SK-N-SH (cell line): Measurements from ENCODE around the gene TMSB15A. TPM values are rescaled to one million over a fixed set of nuclear protein-coding genes. Genes with fewer than 3 reads are reported as not detected.

Experiments
- CTCF ChIA-PET: fragments of 300-600, 350-600 bp; formaldehyde crosslinking; extraction: SDS; loops from one replicate; lab custom pipeline; 2021; lab: Yijun Ruan, JAX
- POLR2A ChIA-PET: fragments of 350-600 bp; sonication (Branson Sonifier 250); formaldehyde crosslinking; extraction: SDS; loops from one replicate; lab custom pipeline; 2020; ENCODE audit warnings: antibody characterized with exemption, inconsistent platforms; lab: Yijun Ruan, JAX
- DNase-seq: peaks from one replicate; pipeline ENCODE4 v3.0.0; 2012
- H2AFZ ChIP-seq: fragments of 200-600 bp; sonication (generic); 2 replicates; pipeline ENCODE4 v1.8.1; 2016; ENCODE audit warnings: antibody characterized with exemption, mild to moderate bottlenecking, low read depth
- H3F3A ChIP-seq: fragments of 200-600 bp; sonication (generic); replicated peaks from 2 replicates; pipeline ENCODE3; 2016; ENCODE audit warnings: antibody characterized with exemption, mild to moderate bottlenecking; ENCODE audit not compliant: insufficient read depth
- H3K27ac ChIP-seq, 2 experiments: fragments of 200-500 bp in 1 of 2; fragments of 200-600 bp in 1 of 2; sonication (Bioruptor generic) in 1 of 2; sonication (generic), shearing (Covaris generic) in 1 of 2; 2 replicates each; pipeline versions ENCODE4 v1.5.1 to v1.6.1; 2014 to 2016; ENCODE audit warnings: low read depth in 2 of 2, inconsistent platforms in 1 of 2, low read length in 1 of 2, mild to moderate bottlenecking in 1 of 2, mixed read lengths in 1 of 2
- H3K27me3 ChIP-seq: fragments of 200-600 bp; sonication (generic), shearing (Covaris generic); 2 replicates; pipeline ENCODE4 v1.6.1; 2016; ENCODE audit warnings: mixed run types; ENCODE audit not compliant: insufficient read depth
- H3K36me3 ChIP-seq, 2 experiments: fragments of 200-500 bp in 1 of 2; fragments of 200-600 bp in 1 of 2; sonication (Bioruptor generic) in 1 of 2; sonication (generic) in 1 of 2; replicated peaks in 1 of 2; 2 replicates each; pipeline versions ENCODE3 to v1.5.1; 2014 to 2016; ENCODE audit warnings: low read length in 1 of 2, mild to moderate bottlenecking in 1 of 2; ENCODE audit not compliant: insufficient read depth in 2 of 2, control insufficient read depth in 1 of 2
- H3K4me1 ChIP-seq, 2 experiments: fragments of 200-500 bp in 1 of 2; fragments of 200-600 bp in 1 of 2; sonication (Bioruptor generic) in 1 of 2; sonication (generic), shearing (Covaris generic) in 1 of 2; 2 replicates each; pipeline versions ENCODE4 v1.5.1 to v1.6.1; 2014 to 2016; ENCODE audit warnings: low read depth in 1 of 2, low read length in 1 of 2, mixed run types in 1 of 2; ENCODE audit not compliant: insufficient read depth in 2 of 2, control insufficient read depth in 1 of 2
- H3K4me2 ChIP-seq: fragments of 200-600 bp; sonication (generic), shearing (Covaris generic); 2 replicates; pipeline ENCODE4 v1.6.1; 2017; ENCODE audit warnings: mixed run types
- H3K4me3 ChIP-seq, 2 experiments: fragments of 200-500 bp in 1 of 2; fragments of 200-600 bp in 1 of 2; sonication (Bioruptor generic) in 1 of 2; sonication (generic), shearing (Covaris generic) in 1 of 2; 2 replicates each; pipeline versions ENCODE4 v1.5.1 to v1.8.1; 2014 to 2016; ENCODE audit warnings: low read depth in 2 of 2, inconsistent platforms in 1 of 2, low read length in 1 of 2, mild to moderate bottlenecking in 1 of 2, mixed read lengths in 1 of 2, moderate library complexity in 1 of 2
- H3K79me2 ChIP-seq: fragments of 200-600 bp; sonication (generic); 2 replicates; pipeline ENCODE4 v1.8.1; 2017; ENCODE audit warnings: mild to moderate bottlenecking; ENCODE audit not compliant: insufficient read depth
- H3K9ac ChIP-seq: fragments of 200-600 bp; sonication (generic); 2 replicates; pipeline ENCODE4 v1.6.1; 2017; ENCODE audit warnings: mixed run types
- H3K9me2 ChIP-seq: fragments of 200-600 bp; sonication (generic); 2 replicates; pipeline ENCODE4 v1.6.1; 2017; ENCODE audit warnings: mixed run types
- H3K9me3 ChIP-seq: fragments of 200-600 bp; sonication (generic); 2 replicates; pipeline ENCODE4 v1.6.1; 2017; ENCODE audit warnings: mixed run types, mild to moderate bottlenecking, moderate library complexity
- H4K20me1 ChIP-seq: fragments of 200-600 bp; sonication (generic); 2 replicates; pipeline ENCODE4 v1.6.1; 2017; ENCODE audit warnings: mild to moderate bottlenecking, mixed run types; ENCODE audit not compliant: insufficient read depth
- CHD2 ChIP-seq: fragments of 150-350 bp; IDR thresholded peaks from 2 replicates; pipeline ENCODE4 v1.6.1; 2018; ENCODE audit warnings: low read length; ENCODE audit not compliant: partially characterized antibody
- EP300 ChIP-seq, 2 experiments: IDR thresholded peaks; 2 replicates each; pipeline versions ENCODE4 v1.4.0 to v1.6.1; 2012; ENCODE audit warnings: borderline replicate concordance in 1 of 2, low read depth in 1 of 2, low read length in 1 of 2
- FOSL2 ChIP-seq: IDR thresholded peaks from 2 replicates; pipeline ENCODE4 v1.4.0; 2012; ENCODE audit warnings: low read depth, mild to moderate bottlenecking, moderate library complexity, borderline replicate concordance
- FOXM1 ChIP-seq: IDR thresholded peaks from 2 replicates; pipeline ENCODE4 v1.4.0; 2012; ENCODE audit warnings: low read depth, mild to moderate bottlenecking
- GABPA ChIP-seq: IDR thresholded peaks from 2 replicates; pipeline ENCODE4 v1.4.0; 2012; ENCODE audit warnings: low read depth, mild to moderate bottlenecking
- MEF2A ChIP-seq: IDR thresholded peaks from 2 replicates; pipeline ENCODE4 v1.4.0; 2012; ENCODE audit warnings: low read depth, borderline replicate concordance
- MXI1 ChIP-seq: IDR thresholded peaks from 2 replicates; pipeline ENCODE4 v1.6.1; 2012; ENCODE audit warnings: mild to moderate bottlenecking, low read depth, low read length, improper control_type of control experiment
- POLR2AphosphoS5 ChIP-seq: IDR thresholded peaks from 2 replicates; pipeline ENCODE4 v1.6.1; 2012; ENCODE audit warnings: low read depth, low read length
- RAD21 ChIP-seq: IDR thresholded peaks from 2 replicates; pipeline ENCODE4 v1.6.1; 2012; ENCODE audit warnings: mild to moderate bottlenecking, low read length
- RXRA ChIP-seq: IDR thresholded peaks from 2 replicates; pipeline ENCODE4 v1.4.0; 2012; ENCODE audit warnings: low read depth, mild to moderate bottlenecking, borderline replicate concordance
- SIN3A ChIP-seq: IDR thresholded peaks from 2 replicates; pipeline ENCODE4 v1.6.1; 2012; ENCODE audit warnings: low read depth, mild to moderate bottlenecking, low read length, moderate library complexity, borderline replicate concordance
- TAF1 ChIP-seq: IDR thresholded peaks from 2 replicates; pipeline ENCODE4 v1.6.1; 2012; ENCODE audit warnings: low read depth, mild to moderate bottlenecking, low read length, moderate library complexity, borderline replicate concordance
- TEAD4 ChIP-seq: IDR thresholded peaks from 2 replicates; pipeline ENCODE4 v1.4.0; 2012; ENCODE audit warnings: mild to moderate bottlenecking, borderline replicate concordance; ENCODE audit not compliant: insufficient read depth
- WGBS: methylation state at CpG from one replicate; pipeline ENCODE4 v1.1.6; 2017; ENCODE audit warnings: low lambda C conversion rate; 5-methylcytosine and 5-hydroxymethylcytosine counted together
- polyA plus RNA-seq, 3 experiments: library from polyadenylated mRNA; depleted of rRNA; stranded (reverse); fragments of >200 nt; gene quantifications; 2 replicates each; pipeline ENCODE4 v1.2.3, GENCODE V29; 2012
- TF ChIP-seq, protein P1 (sequence below): IDR thresholded peaks from 2 replicates; pipeline ENCODE4 v1.4.0; 2012; ENCODE audit warnings: low read depth, borderline replicate concordance
- TF ChIP-seq, protein P2 (sequence below): IDR thresholded peaks from 2 replicates; pipeline ENCODE4 v1.4.0; 2012; ENCODE audit warnings: low read depth, borderline replicate concordance
- TF ChIP-seq, protein P3 (sequence below): IDR thresholded peaks from 2 replicates; pipeline ENCODE4; 2012
- TF ChIP-seq, protein P4 (sequence below): fragments of 150-350 bp; IDR thresholded peaks from 2 replicates; pipeline ENCODE4 v1.6.1; 2017; ENCODE audit warnings: antibody characterized with exemption, low read length, low read depth, borderline replicate concordance

Gene TMSB15A
- polyA plus RNA-seq, 1 of the 3 experiments (the other 2 are of a cell fraction) = 16.6 TPM

DNA sequence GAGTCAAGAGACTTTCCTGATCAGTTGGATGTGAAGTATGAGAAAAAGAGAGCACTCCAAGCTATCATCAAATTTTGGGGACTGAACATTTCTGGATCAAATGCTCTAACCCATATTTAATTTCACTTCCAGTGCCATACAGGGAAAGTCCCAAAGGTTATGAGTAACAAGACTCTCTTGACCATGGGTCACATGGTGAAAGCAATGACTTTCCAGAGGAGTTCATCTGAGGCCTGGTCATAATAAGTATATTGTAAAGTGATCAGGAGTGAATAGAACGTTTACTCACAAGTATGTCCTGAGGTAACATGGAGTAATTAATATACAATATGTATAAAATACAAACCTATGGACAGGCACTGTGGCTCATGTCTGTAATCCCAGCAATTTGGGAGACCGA, 42.1 kb upstream of the TMSB15A start:
- Histone ChIP-seq H3K4me3 (no peak overlapping the region), H4K20me1 (no peaks in the 10 kb centered on the region), H3F3A (no peaks in the 10 kb centered on the region), H3K4me2 (no peak overlapping the region), H3K79me2 (no peaks in the 10 kb centered on the region), H3K9me2 (no peaks in the 10 kb centered on the region), H3K4me1 (no peaks in the 10 kb centered on the region), H2AFZ (no peak overlapping the region), H3K9me3 (no peaks in the 10 kb centered on the region), H3K36me3 (no peaks in the 10 kb centered on the region), H3K9ac (no peak overlapping the region), H3K27me3 (peaks cover 20% of the 10 kb centered on the region), H3K27ac (no peak overlapping the region)
- POLR2A ChIA-PET = no interaction called here
- WGBS = 23% methylated on average over 2 of the region's 2 CpGs
- no peak for DNase-seq
- TF ChIP-seq TEAD4 = no peak
- TF ChIP-seq, protein P1, sequence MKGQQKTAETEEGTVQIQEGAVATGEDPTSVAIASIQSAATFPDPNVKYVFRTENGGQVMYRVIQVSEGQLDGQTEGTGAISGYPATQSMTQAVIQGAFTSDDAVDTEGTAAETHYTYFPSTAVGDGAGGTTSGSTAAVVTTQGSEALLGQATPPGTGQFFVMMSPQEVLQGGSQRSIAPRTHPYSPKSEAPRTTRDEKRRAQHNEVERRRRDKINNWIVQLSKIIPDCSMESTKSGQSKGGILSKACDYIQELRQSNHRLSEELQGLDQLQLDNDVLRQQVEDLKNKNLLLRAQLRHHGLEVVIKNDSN = no peak
- TF ChIP-seq MEF2A = no peak
- TF ChIP-seq SIN3A = no peak
- TF ChIP-seq FOXM1 = no peak
- TF ChIP-seq MXI1 = no peak
- TF ChIP-seq, protein P2, sequence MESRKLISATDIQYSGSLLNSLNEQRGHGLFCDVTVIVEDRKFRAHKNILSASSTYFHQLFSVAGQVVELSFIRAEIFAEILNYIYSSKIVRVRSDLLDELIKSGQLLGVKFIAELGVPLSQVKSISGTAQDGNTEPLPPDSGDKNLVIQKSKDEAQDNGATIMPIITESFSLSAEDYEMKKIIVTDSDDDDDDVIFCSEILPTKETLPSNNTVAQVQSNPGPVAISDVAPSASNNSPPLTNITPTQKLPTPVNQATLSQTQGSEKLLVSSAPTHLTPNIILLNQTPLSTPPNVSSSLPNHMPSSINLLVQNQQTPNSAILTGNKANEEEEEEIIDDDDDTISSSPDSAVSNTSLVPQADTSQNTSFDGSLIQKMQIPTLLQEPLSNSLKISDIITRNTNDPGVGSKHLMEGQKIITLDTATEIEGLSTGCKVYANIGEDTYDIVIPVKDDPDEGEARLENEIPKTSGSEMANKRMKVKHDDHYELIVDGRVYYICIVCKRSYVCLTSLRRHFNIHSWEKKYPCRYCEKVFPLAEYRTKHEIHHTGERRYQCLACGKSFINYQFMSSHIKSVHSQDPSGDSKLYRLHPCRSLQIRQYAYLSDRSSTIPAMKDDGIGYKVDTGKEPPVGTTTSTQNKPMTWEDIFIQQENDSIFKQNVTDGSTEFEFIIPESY = no peak
- no peak for TF ChIP-seq FOSL2
- TF ChIP-seq, protein P3, sequence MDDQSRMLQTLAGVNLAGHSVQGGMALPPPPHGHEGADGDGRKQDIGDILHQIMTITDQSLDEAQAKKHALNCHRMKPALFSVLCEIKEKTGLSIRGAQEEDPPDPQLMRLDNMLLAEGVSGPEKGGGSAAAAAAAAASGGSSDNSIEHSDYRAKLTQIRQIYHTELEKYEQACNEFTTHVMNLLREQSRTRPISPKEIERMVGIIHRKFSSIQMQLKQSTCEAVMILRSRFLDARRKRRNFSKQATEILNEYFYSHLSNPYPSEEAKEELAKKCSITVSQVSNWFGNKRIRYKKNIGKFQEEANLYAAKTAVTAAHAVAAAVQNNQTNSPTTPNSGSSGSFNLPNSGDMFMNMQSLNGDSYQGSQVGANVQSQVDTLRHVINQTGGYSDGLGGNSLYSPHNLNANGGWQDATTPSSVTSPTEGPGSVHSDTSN = no peak
- no peak for TF ChIP-seq RAD21
- TF ChIP-seq, protein P4, sequence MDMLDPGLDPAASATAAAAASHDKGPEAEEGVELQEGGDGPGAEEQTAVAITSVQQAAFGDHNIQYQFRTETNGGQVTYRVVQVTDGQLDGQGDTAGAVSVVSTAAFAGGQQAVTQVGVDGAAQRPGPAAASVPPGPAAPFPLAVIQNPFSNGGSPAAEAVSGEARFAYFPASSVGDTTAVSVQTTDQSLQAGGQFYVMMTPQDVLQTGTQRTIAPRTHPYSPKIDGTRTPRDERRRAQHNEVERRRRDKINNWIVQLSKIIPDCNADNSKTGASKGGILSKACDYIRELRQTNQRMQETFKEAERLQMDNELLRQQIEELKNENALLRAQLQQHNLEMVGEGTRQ = no peak
- no peak for TF ChIP-seq GABPA
- TF ChIP-seq RXRA = no peak
- TF ChIP-seq EP300 (IDR thresholded peaks at IDR 0.05; ENCODE audit: borderline replicate concordance in 1 of 2, low read depth in 1 of 2, low read length in 1 of 2) = no peak
- TF ChIP-seq CHD2 = no peak
- no peak for TF ChIP-seq POLR2AphosphoS5
- TF ChIP-seq TAF1 = no peak
- CTCF ChIA-PET = interaction anchor here (0.6 to 1.4 kb wide), 2 partner anchors 11 to 340 kb away, joined by 3 read pairs; no protein-coding TSS in a partner anchor
